Activated CD4-positive, alpha-beta T cell treated with anti-CD3 and anti-CD28 coated beads for 1 hour (primary cell): Measurements from ENCODE around the gene GLRX5.
"Not testable (repeated sequence)": the region's sequence is repeated elsewhere in the genome, so short reads cannot be mapped to it uniquely, and the experiment has no call there.

Experiments used
- DNase-seq: peaks from one replicate; pipeline ENCODE4 v3.0.0-alpha.2; 2020

Gene GLRX5

DNA sequence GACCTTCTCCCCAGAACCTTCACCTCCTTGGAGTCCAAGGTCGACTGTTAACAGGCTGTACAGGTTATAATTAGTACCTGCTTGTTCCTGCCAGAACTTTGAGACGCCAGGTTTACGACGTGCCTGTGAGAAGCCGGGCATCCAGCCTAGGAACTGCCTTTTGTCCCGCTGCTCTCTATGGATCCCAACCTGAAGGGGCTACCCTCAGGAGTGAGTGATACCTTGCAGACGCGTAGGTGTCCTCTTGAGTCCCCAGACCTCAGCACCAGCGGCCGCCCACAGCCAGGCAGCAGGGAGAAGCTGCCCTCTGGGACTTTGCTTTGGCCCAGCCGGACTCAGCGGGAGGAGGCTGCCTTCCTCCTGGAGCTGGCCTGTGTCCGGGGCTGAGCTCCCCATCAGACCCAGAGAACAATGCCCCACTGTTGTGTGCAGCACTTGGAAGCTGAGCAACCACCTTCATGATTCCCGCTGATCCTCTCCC is 34.6 kb upstream of the GLRX5 start:
- no peak for DNase-seq

DNA sequence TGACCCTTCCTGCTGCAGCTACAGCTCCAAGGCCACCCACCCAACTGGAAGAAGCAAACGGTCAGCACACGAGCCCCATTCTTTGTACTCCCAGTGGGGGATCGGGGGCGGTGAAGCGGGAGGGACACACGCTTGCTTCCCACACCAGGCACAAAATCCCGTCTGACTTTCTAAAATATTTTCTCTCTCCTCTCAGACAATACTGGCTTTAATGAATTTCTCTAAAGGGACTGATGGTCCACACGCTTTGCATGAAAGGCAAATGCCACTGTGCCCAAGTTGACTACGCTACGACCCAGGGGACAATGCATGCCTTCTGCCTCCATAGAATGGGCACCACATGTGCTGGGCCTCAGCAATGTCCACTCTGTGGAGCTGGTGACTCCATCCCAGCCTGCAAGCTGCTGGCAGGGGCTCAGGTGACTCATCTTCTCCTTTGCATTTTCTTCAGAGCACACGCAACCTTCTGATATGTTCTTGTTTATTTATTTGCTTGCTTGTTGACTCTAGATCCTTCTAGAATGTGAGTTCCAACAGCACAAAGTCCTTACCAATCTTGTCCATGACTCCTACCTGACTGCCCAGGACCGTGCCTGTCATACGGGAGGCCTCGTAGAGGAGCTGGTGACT is 34.0 kb upstream of the GLRX5 start:
- DNase-seq: no peak

DNA sequence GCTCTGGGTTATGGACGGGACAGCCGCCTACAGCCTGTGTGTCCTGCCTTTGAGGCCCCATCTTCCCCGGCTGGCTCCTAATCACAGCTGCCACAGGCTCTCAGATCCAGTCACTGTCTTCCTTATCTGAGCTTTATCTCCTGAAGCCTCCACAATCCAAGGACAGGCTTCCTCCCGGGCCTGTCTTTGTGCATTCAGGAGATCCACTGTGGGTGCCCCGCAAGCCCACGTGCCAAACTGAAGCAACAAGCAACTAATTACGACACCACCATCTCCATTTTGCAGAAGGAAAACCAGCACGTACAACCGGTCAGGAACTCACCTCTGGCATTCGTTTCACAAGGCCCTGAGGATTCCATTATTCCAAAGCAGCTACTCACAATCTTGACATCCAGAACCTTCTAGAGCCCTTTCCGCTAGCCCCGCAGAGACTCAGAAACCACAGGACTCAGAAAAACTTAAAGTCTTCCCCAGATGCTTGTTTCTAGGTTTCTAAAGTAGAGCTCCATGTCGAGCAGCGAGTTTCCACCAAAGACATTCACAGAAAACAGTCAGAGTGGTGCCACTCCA is 32.4 kb upstream of the GLRX5 start:
- no peak for DNase-seq

DNA sequence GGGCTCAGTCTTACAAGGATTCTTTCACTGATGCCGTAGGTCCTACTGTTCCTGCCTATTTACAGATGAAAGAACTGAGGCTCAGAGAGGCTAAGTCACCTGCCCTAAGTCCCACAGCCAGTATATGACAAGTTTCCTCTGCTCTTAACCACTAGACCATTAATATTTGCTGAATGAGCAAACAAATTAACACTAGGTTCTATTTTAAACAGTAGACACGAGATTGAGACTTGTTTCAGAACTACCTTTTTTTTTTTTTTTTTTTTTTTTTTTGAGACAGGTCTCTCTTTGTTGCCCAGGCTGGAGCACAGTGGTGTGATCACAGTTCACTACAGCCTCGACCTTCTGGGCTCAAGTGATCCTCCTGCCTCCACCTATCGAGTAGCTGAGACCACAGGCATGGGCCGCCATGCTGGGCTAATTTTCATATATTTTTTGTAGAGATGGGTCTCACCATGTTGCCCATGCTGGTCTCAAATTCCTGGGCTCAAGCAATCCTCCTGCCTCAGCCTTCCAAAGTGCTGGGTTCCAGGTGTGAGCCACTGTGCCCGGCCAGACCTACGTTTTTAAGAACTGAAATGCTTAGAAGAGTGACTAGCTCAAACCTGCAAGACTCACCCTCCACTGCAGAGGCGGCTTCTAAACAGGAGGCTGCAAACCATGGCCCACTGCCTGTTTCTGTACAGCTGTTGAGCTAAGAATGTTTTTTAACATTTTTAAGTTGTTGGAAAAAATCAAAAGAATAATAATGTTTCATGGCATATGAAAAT is 31.3 kb upstream of the GLRX5 start:
- no peak for DNase-seq

DNA sequence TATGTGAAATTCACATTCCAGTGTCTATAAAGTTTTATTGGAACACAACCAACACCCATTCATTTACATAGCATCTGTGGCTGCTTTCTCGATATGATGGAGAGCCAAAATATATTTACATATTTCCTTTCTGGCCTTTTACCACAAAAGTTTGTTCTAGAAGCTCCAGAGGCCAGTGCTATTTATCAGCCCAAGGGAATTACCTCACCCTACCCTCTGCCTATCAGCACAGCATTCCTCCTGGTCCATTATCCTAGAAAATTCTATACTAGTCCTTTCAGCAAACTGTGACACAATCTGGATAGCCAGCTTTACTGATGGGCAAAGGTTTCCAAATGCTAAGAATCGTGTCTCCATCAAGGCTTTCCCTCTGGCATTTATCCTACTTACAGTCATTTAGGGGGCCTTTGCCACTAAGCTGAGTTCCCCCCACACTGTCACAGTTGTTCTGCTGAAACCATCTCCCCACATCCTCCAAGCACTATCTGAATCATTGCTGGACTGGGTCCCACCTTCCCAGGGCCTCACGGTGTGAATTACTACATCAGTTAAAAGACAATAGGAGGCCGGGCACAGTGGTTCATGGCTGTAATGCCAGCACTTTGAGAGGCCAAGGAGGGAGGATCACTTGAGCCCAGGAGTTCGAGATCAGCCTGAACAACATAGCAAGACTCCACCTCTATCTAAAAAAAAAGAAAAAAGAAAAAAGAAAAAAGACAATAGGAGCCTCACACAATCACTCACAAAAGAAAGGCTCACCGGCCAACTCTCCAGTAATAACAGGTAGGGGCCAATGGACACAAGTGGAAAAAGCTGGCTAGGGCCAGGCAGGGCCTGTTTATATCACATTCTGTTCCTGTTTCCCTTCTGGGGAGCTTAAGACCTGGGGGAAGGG is 30.5 kb upstream of the GLRX5 start:
- no peak for DNase-seq

DNA sequence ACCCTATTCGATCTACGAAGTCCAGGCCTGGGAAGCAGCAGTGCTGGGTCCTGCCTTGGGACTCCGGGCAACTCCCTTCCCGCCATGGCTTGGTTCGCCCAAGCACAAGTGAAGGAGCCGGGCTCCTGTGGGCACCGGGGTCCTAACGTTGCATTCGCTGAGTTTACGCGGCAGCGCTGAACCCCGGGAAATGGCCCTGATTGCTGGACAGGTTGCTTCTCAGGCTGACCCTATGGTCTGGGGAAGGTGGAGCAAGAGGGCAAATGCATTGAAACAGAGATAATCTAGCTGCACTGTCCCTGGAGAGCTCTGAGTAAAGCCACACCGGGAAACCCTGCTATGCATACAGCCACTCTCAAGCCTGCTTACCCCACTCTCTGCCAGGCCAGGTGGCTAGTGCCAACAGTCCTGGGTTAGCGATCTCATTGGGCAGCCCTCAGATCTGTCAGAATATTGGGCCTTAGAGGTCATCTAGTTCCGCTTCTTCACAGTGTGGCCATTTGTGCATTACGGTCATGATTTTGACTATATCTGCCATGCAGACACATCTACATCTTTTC is 29.7 kb upstream of the GLRX5 start:
- no peak for DNase-seq

DNA sequence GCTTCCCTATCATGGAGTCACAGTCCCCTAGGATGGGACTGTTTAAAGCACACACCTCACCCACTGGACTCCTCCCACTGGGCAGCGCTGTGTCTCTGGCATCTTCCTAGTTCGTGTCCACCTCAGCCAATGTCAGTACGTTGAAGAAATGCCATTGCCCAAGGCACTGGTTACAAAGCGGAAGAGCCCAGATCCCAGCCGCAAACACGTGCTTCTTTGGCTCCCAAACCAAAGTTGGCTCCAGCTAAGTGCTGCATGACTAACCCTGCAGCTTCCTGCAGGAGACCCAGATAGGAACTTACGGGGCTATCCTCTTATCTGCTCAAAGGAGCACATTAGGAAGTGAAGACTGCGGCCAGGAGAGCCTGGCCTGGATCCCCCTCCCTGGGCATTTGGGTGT is 27.7 kb upstream of the GLRX5 start:
- DNase-seq: no peak

DNA sequence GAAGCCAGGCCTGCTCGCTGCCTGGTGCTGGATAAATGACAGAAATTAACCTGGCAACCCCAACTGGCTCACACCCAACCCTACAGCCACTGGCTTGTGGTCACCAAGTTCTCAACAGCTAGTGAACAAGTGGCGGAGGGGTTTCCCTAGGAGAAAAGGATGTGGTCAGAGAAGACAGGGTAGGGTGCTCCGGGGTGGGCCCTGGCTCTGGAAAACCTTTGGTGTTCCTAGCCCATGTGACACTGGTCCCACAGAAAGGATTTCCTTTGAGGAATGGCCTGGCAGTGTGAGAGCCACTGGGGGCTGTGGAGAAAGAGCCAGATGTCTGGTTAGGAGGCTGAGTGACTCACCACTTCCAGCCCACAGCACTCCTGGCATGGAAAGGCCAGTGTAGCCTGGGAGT is 27.1 kb upstream of the GLRX5 start:
- DNase-seq: no peak

DNA sequence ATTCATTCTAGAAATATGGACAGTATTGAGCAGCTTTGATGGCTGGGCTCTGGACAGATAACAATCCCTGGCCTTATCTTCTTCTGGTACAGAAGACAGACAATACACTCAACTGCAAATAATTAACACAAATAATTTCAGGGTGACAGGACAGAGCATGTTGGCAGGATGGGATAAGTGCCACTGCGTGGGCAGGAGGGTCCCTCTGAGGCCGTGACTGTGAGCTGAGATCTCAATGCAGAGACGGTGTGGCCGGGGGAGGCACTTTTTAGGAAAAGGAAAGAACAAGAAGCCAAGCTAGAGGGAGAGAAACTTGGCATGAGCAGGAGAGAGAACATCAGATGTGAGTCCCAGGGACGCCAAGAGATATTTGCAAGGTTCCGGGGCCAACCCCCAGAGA is 26.5 kb upstream of the GLRX5 start:
- DNase-seq: no peak

DNA sequence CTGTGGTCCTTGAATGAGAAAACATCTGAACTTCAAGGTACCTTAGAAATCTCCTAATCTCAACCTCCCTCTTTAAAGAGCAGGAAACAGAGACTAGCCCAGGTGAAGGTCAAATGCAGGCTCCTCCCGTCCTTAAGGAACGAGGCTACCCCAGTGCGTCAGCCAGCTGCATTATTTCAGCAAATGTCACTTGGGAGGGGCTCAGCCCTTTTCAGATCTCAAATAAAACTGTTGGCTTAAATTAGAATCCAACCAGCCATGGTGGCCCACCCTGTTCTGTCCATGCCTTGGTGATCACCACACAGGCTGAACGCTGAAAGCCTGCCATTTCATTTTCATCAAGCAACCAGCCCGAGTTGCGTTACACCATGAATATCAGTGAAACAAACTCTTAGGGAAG is 25.4 kb upstream of the GLRX5 start:
- DNase-seq: no peak

DNA sequence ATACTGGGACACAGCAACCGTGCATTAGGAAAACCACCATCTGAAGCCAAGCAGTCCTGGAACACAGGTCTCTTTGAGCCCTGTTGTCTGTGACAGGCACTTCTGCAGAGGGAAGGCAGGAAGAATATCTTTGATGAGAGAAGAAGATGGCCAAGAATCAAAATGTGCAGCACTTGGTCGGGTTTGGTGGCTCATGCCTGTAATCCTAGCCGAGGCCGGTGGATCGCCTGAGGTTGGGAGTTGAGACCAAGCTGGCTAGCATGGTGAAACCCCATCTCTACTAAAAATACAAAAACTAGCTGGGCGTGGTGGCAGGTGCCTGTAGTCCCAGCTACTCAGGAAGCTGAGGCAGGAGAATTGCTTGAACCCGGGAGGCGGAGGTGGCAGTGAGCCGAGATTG is 24.5 kb upstream of the GLRX5 start:
- not testable (repeated sequence) for DNase-seq

DNA sequence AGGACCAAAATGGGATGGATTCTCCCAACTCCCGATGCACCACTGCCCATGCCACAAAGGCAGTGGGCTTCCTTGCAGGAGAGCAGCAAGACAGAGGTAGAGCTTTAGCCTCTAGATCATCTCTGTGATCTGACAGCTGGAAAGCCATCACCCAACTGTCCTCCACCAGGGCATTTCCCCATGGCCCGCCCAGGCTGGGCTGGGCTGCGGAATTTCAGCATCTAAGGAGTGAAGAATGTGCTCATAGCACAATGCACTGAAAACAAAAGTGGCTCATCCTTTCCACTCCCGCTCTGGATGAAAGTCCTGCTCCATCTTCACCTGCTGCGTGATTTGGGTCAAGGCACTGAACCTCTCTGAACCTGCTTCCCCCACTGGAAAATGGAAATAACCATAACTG is 24.0 kb upstream of the GLRX5 start:
- no peak for DNase-seq

DNA sequence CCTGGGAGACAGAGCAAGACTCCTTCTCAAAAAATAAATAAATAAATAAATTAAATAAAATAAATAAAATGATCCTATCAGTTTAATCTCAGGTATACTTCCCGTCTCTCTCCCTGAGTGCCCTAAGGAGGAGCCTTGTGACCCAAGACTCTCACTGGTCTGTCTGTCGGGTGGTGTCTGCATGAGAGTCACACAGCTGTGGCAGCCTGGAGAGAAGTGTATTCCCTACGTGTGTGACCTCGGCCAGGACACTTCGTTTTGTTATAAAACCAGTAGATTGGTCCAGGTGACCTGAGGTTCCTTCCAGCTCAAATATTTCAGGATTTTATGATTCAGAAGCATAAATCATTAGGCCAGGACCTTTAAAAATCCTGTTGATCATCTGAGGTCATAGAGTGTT is 23.2 kb upstream of the GLRX5 start:
- no peak for DNase-seq

DNA sequence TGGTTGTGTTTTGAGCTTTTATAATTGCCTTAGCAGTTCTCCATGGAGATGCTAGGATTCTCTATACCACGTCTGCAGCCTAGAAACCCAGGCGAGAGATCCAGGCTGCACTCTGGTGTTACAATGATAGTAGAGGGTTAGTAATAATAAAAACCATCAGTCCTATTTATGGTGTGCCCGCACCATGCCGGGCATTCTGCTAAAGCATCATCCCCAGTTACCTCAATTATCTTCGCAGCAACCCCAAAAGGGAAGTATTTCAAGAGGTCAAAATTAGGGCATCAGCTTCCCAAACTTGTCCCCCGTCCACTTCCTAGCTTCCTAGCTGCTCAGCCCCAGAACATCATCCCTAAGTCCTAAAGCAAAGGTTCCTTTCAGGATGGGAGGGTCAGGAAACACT is 21.6 kb upstream of the GLRX5 start:
- DNase-seq: no peak

DNA sequence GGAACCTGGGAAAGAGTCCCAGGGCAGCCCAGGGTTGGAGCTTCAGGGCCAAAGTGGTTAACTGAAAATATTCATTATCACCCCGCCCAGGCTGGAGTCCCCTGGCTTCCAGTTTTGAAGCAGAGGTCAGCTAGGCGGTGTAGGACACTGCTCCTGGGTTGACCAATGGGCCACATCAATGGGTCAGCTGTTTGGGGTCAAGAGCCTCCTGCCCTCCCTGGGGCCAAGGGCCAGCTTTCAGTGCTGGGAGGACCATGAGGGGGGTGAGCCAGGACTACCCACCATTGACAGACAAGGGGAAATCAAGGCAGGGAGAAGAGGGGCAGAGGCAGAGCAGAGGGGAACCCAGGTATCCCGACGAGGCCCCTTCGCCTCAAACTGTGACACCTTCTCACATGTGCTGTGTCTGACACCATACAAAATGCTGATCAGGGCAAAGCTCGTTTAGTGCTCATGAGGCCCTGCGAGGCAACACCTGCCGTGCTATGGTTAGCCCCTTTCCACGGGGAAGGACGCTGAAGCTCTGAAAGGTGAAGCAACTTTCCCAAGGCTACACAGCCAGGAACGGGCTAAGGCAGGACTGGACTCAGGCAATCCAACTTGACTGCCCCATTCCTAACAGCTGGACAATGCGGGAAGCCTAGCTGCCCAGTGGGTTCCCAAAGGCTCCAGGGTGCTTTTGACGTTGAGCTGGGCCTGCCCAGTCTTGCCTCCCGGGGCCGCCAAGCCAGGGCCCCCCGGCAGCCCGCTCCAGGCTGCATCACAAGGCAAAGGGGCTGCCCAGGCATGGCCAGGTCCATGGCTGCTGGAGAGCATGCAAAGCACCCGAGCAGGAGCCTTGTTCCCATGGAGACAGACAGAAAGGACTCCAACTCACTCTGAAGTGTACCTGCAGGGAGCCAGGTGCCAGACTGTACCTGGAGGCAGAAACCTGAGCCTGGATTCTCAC is 20.4 kb upstream of the GLRX5 start:
- no peak for DNase-seq

DNA sequence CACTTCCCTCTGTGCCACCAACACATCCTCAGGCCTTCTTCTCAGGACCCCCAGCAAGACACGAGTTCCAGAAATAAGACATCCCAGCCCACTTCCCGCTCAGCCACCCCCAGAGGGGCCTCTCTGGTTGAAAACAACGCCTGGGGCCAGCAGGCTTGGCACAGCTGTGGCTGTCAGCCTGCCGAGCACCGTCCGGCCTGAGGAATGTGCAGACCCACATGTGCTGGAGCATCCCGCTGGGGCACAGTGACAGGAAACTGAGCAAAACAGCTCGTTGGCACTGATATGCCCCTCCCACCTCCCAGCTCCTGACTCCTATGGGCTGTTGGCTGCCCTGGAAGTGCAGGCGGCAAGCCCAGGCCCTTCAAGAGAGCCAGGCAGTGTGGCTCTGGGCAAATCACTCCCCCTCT is 19.8 kb upstream of the GLRX5 start:
- no peak for DNase-seq

DNA sequence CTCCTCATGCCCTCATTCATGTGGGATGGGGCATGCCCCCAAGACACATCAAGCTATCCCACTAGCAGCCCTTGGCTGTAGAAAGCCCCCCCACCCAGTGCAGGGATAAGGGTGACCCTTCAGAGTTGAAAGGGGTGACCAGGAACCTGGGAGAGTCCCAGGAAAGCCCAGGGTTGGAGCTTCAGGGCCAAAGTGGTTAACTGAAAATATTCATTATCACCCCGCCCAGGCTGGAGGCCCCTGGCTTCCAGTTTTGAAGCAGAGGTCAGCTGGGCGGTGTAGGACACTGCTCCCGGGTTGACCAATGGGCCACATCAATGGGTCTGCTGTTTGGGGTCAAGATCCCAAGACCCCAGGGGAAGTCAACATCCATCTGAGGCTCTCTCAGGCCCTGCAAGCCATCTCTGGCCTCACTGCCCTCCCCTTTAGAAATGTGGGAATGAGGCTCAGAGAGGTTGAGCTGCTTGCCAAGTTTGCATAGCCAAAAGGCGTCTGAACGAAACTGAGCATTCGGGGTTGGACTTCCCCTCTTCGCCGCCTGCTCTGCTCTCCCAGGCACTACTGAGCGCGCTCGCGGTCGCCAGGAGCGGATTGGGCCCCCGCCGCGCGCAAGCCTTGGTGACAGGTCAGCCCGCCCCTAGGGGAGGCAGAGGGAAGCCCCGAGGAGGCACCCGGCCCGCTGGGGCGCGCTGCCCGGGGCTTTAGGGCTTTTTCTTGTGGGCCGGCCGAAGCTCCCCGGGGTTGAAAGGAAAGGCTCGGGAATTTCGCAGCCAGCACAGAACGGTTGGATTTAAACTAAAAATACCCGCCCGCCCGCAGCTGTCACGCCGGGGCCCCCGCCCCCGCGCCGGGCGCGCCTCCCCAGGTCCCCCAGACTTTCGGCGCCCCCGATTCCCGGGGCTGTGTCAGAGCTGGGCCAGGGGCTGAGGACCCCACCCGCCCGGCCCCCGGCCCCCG is 19.0 kb upstream of the GLRX5 start:
- peak; percentile 71 for DNase-seq

DNA sequence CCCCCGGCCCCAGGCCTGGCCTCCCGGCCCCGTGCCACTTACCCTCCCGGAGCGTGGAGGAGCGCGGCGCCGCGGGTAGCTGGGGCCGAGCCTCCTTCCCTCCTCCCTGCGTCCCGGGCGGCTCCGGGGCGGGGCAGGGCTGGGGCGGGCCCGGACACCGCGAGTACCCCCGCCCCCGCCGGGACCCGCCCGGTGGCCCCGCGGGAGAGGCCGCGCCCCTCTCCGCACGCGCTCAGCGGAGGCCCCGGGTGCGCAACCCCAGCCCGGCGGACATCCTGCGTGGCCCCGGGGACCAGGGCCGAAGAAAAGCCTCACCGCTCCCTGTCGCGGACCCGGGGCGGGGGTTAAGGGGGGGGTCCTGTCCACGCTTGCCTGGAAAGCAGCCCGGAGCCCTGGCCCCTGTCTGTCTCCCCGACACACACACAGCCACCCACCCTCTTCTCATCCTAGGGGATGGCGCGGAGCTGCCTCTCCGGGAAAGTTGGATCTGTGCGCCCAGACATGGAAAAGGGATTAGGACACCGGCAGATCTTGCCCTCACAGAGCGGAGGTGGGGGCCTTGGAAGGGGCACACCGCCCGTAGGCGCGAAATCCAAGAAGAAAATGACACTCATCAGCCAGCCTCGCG is 18.2 kb upstream of the GLRX5 start, which contains the start of gene SYNE3:
SYNE3 (minus strand) TSS at position 97 of the 628 bp plus-strand sequence. CDS start 40,829 bp downstream, outside the sequence.
- DNase-seq: no peak

DNA sequence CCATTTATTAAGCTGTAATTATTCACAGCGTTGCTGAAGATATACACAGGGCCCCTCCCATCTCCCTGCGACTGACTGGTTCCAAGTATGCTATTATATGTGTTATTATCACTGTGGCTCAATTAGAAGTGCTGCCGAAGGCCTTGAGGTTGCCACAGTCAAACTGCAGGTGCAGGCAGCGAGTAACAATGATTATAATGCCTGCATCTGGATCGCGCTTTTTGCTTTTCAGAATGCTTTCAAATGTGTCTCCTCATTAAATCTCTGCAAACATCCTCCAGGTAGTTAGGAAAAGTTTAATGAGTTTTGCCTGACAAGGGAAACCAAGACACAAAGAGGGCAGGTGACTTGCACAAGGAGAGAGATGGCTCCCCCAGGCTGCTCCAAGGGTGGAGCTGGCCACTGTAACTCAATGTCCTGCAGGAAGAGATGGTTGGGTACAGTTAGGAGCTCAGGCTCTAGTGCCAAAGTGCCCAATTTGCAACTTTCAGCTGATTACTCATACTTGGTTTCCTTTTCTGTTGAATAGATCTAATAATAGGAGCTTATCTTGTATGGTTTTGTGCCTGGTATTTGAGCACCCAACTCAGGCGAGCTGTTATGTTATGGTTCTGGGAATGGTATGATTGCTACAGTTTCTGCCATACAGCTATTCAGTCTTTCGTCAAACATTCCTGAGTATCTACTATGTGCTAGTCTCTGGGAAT is 16.7 kb upstream of the GLRX5 start:
- no peak for DNase-seq
